GM19035 (cell line): Measurements from ENCODE around the gene CPB1.

Source experiments
- ATAC-seq: cut with Tn5 transposase; IDR thresholded peaks from one replicate; pipeline ENCODE4 v1.9.1; 2021; ENCODE audit not compliant: unreplicated experiment

Gene CPB1

DNA sequence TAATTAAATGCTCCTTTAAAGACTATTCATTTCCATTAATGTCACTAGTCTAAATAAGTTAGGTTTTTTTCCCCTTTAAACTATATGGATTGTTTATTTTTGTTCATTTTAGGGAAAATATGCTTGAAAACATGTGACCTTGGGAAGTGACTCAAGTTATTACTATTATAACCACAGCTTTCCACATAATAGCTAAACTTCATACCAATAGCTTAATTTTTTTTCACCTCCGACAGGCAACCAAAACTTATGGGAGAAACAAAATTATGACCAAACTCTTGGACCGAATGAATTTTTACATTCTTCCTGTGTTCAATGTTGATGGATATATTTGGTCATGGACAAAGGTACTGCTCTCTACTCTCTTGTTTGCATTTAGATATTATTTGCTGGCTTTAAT, 53.7 kb downstream of the CPB1 start:
- no peak for ATAC-seq

DNA sequence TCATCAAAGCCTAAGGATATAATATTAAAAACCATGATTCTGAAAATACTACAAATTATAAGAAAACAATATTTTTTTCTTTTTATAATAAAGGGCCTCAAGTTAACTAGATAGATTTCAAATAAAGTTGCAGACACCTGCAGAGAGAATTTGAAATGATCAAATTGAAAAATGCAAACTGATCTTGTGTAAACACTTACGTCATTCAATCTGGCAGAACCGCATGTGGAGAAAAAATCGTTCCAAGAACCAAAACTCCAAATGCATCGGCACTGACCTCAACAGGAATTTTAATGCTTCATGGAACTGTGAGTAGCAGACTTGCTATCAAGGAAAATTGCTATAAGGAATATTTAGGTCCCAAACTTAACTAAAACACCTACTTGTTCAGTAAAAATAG, 54.7 kb downstream of the CPB1 start:
- ATAC-seq, result no peak

DNA sequence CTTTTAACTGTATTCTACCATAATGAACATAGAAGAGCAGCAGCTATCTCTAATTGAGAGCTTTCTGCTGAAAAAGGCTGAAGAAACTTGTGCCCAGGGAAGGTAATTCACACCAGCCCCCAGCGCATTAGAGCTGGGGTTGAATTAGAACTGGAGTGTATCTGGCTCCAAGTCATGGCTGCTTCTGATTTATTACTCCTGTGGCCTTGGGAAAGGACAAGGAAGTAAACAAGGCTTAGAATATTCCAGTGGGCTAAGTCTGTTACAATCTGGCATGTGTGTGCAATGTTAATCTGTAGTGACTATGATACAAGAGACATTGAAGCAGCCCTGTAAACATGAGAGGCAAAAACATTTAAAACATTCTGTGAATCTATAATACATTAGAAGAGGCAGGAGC, 55.6 kb downstream of the CPB1 start:
- no peak for ATAC-seq

DNA sequence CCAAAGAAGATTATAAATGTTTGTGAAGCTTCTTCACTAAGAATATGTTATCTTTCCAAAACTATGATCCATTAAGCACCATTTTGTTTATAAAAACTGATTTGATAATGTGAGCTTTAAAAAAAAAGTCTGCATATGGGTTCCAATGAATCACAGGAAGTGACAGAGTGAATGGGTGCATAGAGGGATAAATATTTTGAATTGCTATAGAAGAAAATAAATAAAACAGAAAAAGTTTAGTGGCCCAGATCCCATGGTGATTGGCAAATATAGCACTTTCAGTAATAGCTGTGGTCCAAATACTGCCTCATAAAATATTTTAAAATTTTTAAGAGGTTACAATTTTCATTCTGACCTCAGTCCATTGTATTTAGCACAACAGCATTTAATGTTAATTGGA, 56.6 kb downstream of the CPB1 start:
- no peak for ATAC-seq

DNA sequence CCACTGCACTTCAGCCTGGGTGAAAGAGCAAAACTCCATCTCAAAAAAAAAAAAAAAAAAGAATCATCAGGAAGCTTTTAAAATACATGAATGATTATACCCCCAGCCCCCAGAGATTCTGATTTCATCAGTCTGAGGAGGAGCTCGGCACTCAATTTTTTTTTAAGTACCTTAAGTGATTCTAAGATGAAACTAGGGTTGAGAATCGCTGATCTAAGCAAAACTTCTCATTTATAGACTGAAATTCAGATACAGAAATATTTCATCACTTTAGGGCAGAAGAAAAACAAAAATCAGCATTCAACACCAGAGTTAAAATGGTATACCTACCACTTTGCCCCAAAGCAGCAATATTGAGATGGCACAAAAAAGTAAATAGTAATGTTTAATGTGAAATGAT, 62.2 kb downstream of the CPB1 start:
- no peak for ATAC-seq

DNA sequence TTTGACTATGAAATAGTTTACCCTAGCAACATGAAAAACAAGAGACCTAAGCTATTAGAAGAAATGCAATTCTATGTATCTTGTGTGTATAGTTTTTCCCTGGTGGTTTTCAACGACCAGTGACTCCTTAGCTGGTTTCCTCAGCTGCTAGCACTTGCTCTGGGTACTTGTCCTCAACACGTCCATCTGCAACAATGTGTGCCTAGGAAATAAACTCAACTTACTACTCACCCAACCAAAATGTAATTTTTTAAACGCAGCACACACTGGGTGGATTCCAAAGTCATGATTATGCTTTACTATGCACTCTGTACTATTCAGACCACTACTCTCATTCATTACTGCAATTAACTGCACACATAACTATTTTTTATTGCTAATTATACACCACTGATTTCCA, 68.5 kb downstream of the CPB1 start:
- ATAC-seq, result no peak

DNA sequence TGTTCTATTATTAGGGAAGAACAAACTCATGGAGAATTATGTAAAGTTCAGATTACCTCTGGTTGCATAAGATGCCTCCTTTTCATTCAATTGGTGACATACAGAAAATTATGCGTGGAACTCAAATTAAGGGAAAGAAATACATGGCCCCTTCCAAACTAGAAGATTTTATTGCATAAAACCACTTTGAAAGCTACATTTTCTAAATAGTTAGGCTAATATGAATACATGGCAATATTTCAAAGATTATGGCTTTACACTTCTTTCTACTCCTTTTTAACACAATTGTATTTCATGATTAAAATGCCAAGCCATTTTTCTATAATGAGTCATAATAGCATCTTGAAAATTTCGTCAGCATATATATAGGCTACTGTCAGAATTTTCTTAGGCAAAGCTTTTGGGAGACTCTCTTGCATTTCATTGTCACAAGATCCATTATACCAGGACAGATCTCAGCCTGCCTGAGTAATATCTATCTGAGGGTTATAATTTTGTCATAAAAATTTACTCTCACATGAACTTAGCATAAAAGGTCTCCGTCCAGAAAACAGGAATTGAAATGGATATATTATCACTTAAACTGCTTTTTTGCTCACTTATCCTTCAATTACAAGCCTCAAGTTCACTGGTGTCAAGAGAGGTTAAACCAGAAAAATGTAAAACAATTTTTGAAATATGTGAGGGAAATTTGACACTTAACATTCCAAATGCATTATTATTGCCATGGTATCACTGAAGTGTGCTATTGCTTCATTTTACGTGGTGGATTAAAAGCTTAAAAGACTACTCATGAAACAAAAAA, 74.6 kb downstream of the CPB1 start:
- ATAC-seq, result no peak

DNA sequence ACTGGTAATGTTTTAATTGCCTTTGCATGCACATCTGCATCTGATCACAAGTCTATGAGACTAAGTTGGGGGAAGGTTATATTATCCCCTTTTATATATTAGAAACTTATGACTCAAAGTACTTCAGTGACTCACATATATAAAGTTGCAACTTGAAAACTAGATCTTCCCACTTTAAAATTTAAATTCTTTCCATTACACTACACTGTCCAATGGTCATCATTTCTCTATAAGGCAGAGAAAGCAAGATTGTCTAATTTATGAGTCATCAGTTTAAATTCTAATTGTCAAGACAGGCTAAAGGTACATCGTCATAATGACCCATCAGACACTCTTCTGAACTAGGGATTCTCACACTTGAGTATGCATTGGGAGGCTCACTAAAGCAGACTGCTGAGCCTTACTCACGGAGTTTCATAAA, 75.4 kb downstream of the CPB1 start:
- no peak for ATAC-seq

DNA sequence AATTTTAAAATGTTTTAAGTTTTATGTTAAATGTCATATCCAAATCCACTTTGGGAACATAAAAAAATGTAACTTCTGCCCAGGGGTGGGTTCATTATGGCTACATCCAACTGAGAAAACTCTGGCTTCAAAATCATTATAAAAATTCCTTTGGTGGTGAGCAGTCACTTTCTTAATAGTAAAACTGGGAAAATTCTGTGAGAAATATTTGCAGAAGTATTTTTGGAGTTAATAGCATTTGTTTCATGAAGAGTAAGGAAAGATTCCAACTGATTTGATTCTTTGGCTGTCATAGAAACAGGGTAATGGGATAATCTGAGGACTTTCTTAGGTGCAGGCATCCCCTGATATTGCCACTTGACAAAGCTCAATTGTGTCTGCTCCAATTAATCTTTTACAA, 76.3 kb downstream of the CPB1 start:
- no peak for ATAC-seq

DNA sequence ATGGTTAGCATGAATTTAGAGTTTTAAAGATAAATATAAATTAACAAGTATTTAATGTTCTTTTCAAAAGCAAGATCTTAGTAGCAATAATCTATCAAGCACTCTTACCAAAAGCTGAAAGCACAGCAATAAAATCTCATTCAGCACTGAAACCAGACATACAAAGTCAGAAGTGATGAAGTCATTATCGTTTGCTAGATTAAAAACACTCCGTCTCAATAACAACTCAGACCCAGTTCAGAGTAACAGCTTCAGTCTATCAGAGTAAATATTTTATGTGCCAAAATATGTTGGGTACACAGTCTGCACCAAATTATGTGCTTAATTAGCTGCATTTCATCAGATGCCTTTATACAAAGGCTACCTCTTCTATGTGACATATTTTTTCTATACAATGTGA, 79.1 kb downstream of the CPB1 start:
- no peak for ATAC-seq
